GM20000 (cell line): ENCODE data around the gene GPR157.

ENCODE experiments used
- DNase-seq: peaks from one replicate; pipeline ENCODE4 v3.0.0; 2012; ENCODE audit warnings: low spot score
- CTCF ChIP-seq: IDR thresholded peaks from 2 replicates; pipeline ENCODE4 v1.5.1; 2012; ENCODE audit warnings: mild to moderate bottlenecking, control low read depth; ENCODE audit errors: extremely low read depth, missing control alignments

GPR157 gene

GRCh38 chr1:9128520-9129265, at the start of gene GPR157:
GPR157 (minus strand) TSS chr1:9129102; CDS start chr1:9129027, 75 bp downstream.
- DNase-seq, result peak; percentile 100

GRCh38 chr1:9174762-9175161, 45.9 kb upstream of the GPR157 start:
- no peak for TF ChIP-seq CTCF
- DNase-seq, result no peak

More at GRCh38 chr1:9128520-9129265, at the start of gene GPR157:
- no peak for TF ChIP-seq CTCF

GRCh38 chr1:9174243-9174642, 45.3 kb upstream of the GPR157 start:
- DNase-seq, result no peak
- no peak for TF ChIP-seq CTCF

GRCh38 chr1:9169601-9170137, 40.8 kb upstream of the GPR157 start:
- no peak for DNase-seq
- TF ChIP-seq CTCF, result no peak

- no peak for DNase-seq
- no peak for TF ChIP-seq CTCF
Measured at GRCh38 chr1:9167638-9168037, 38.7 kb upstream of the GPR157 start.

GRCh38 chr1:9166289-9167235, 37.7 kb upstream of the GPR157 start:
- no peak for TF ChIP-seq CTCF
- DNase-seq, result no peak

GRCh38 chr1:9165396-9165795, 36.5 kb upstream of the GPR157 start:
- DNase-seq, result no peak
- TF ChIP-seq CTCF, result no peak
